ENCODE measurements around the gene WFDC9.
"Not testable (repeated sequence)": the region's sequence is repeated elsewhere in the genome, so short reads cannot be mapped to it uniquely, and the experiment has no call there.

WFDC9 gene

DNA sequence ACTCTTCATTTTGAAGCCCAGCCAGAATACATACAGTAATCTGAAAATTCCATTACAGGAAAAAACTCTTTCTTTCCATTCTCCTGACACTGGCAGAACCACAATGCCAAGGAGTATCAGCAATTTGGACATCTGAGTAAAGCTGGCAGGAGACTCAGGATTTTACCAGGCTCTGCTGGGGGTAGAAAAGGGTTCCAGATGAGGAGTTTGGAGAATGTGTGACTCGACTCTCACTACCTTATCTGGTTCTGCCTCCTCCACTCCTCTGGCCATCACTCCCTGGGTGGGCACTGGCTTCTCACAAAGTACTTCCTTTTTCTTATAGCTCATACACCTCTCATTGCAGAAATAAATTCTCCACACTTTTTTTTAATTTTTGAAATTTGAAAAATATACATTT, 41.4 kb downstream of the WFDC9 start:
- FAIRE-seq: no peak

- no peak for FAIRE-seq
Observed at GRCh38 chr20:45588800-45589199, 42.3 kb downstream of the WFDC9 start.

DNA sequence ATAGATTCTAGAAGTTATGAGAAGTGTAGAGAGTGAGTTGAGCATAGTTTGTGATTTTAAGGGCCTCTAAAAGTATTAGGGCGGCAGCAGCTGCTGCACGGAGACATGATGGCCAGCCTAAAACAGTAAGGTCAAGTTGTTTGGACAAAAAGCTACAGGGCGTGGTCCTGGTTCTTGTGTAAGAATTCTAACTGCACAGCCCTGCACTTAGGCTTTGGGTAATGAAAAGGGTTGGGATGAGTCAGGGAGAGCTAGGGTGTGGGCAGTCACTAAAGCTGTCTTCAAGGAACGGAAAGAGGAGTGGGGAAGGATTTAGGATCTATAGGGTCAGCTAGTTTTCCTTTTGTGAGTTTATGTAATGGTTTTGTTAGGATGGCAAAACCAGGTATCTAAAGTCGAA, 45.1 kb downstream of the WFDC9 start:
- FAIRE-seq: not testable (repeated sequence)

GRCh38 chr20:45584294-45584693, 46.8 kb downstream of the WFDC9 start:
- FAIRE-seq: not testable (repeated sequence)

DNA sequence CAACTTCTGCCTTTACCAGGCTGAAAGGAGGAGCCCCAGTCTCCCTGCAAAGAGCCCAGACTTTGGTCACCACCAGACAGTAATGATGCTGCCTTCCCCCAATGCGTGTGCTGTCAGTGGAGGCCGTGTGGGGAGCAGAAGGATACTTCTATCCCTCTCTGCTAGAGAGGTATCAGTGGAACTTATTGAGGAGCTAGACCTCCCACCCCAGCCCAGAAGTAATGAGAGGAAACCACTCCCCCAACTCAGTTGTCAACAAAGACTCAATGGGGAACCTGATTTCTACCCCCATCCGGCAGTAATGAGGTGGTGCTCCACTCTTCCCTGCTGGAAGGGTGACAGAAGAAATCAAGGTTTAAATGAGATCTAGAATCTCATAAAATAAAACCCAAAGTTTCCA, 47.6 kb downstream of the WFDC9 start:
- FAIRE-seq: no peak

DNA sequence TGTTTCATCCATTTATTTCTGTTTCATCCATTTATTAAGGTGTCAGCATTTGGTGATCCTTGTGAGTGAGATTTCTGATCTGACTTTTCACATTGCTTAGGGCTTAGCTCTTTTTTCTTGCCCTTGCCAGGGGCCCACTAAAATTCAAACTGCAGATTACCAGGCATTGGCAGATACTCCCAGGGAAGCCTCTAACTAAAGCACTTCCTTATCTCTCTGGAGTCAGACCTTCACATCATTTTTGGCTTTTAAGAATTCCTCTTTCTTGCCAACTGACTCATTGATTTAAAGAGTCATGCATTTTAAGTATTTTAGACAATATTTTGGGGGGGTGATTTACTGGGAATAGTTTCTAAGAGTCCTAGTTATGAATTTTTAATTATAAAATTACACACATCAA, 49.4 kb downstream of the WFDC9 start:
- FAIRE-seq: no peak

DNA sequence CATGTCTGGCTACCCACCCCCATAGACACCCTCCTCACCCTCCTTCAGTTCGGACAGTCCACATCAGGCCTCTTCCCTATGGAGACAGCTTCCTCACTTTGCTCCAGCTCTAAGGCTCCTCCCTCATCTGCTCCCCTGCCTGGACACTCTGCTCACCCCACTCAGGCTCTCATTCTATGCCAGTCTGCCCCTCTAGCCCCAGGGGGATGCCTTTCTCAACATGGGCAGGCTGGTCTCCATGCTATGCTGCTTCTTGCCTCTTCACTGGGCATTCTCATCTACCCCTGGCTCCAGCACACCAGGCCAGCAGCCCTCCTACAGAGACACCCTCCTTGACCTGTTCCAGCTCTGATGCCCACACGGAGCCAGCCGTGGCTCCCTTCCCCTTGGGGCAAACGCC, 51.9 kb downstream of the WFDC9 start, which contains the start of gene WFDC8:
TSS of gene WFDC8 (minus strand) at position 101 of the 400 bp plus-strand sequence. CDS start at position 64, 37 bp downstream.
- FAIRE-seq: no peak

- no peak for FAIRE-seq
Observed at GRCh38 chr20:45578231-45578630, 52.9 kb downstream of the WFDC9 start.

GRCh38 chr20:45576995-45577394, 54.1 kb downstream of the WFDC9 start:
- no peak for FAIRE-seq

GRCh38 chr20:45575931-45576330, 55.2 kb downstream of the WFDC9 start:
- no peak for FAIRE-seq

DNA sequence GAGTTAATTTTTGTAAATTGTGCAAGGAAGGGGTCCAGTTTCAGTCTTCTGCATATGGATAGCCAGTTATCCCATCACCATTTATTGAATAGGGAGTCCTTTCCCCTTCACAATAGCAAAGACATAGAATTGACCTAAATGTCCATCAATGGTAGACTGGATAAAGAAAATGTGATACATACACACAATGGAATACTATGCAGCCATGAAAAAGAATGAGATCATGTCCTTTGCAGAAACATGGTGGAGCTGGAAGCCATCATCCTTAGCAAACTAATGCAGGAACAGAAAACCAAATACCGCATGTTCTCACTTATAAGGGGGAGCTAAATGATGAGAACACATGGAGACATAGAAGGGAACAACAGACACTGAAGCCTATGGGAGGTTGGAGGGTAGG, 61.4 kb downstream of the WFDC9 start:
- not testable (repeated sequence) for FAIRE-seq

DNA sequence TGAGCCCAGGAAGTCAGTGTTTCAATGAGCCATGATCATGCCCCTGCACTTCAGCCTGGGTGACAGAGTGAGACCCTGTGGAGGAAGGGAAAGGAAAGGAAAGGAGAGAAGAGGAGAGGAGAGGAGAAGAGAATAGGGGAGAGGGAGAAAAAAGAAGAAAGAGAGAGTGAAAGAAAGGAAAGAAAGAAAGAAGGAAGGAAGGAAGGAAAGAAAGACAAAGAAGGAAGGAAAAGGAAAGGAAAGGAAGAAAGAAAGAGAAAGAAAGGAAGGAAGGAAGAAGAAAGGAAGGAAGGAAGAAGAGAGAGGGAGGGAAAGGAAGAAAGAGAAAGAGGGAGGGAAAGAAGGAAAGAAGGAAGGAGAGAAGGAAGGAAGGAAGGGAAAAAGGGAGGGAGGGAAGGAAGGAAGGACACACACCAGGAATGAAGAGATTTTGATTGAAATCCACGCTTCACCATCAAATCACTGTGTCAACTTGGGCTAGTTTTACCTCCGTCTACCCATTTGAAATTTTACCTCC, 66.3 kb downstream of the WFDC9 start:
- FAIRE-seq: no peak

Data from colon (tissue), 2 donors.